SK-N-MC (cell line): Measurements from ENCODE around the gene POLDIP3.

Experiments
- EZH2 ChIP-seq: fragments of 200-600 bp; sonication (generic); IDR thresholded peaks from one replicate; pipeline ENCODE4 v1.6.1; 2017; ENCODE audit warnings: antibody characterized with exemption
- FOXP2 ChIP-seq: optimal IDR thresholded peaks from 2 replicates; pipeline ENCODE3; 2011; ENCODE audit warnings: mild to moderate bottlenecking, moderate library complexity; ENCODE audit not compliant: insufficient read depth; ENCODE audit errors: extremely low read length, control extremely low read depth
- POLR2AphosphoS5 ChIP-seq: IDR thresholded peaks from 2 replicates; pipeline ENCODE4 v1.6.1; 2012; ENCODE audit warnings: mild to moderate bottlenecking, low read depth, low read length, borderline replicate concordance

GRCh38 chr22:42630901-42631602 lies 16.4 kb upstream of the POLDIP3 start:
- TF ChIP-seq EZH2 (no peak), POLR2AphosphoS5 (no peak), FOXP2 (no peak)
